Fibroblast of peridontal ligament (primary cell): ENCODE results near the gene GALNS.
"Not testable (repeated sequence)": the region's sequence is repeated elsewhere in the genome, so short reads cannot be mapped to it uniquely, and the experiment has no call there.

ENCODE experiments used
- DNase-seq: peaks from one replicate; pipeline ENCODE4 v3.0.0-alpha.2; 2010; ENCODE audit errors: extremely low read depth

The GALNS gene

DNA sequence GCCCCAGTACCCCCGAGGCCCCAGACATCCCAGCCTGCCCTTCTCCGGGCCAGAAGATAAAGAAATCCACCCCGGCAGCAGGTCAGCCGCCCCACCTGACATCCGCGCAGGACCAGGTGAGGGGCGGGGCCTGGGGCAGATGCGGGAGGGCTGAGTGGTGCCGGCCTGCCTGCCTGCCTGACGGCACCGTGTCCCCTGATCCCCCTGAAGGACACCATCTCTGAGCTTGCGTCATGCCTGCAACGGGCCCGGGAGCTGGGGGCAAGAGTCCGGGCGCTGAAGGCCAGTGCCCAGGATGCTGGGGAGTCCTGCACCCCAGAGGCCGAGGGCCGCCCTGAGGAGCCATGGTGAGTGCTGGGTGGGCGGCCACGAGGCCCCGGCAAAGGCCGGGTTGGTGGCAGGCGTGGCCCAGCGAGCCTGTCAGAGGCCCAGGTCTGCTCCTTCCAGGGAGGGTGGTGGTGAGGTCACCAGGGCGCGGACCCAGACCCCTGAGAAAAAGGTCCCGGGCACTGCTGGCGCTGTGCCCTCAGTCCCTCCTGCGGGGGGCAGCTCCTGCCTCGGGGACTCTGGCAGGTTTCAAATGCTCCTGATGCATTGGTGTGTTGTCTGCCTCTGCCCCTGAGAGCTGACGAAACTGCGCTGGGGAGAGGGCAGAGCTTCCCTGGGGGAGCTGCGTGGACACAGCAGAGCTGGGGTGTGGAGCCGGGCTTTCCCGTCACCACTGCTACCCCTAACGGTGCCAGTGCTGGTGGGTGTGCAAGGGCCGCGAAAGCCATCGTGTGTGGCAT lies 52.0 kb downstream of the GALNS start:
- no peak for DNase-seq

DNA sequence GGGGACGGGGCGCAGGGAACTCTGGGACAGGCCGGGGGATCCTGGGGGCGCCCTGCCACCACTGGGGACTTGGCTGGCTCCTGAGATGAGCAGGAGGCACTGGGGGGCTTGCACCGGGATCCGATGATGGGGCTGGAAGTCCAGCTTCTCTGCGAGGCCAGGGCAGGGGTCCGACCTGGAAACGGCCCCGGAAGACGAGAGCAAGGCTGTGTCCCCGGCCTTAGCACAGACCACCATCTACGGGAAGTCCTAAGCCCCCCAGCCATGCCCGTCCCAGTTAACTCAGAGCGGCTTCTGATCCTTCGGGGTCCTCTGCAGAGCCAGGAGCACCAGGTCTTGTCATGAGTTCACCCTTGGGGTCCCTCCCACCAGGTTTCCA lies 52.6 kb downstream of the GALNS start:
- DNase-seq, result no peak

GRCh38 chr16:88803264-88803987 lies 53.3 kb downstream of the GALNS start, which contains the start of gene CDT1:
CDT1 (plus strand) TSS chr16:88803789; CDS start chr16:88803832, 43 bp downstream.
- DNase-seq, result peak; percentile 67

GRCh38 chr16:88800277-88800592 lies 56.5 kb downstream of the GALNS start:
- no peak for DNase-seq

DNA sequence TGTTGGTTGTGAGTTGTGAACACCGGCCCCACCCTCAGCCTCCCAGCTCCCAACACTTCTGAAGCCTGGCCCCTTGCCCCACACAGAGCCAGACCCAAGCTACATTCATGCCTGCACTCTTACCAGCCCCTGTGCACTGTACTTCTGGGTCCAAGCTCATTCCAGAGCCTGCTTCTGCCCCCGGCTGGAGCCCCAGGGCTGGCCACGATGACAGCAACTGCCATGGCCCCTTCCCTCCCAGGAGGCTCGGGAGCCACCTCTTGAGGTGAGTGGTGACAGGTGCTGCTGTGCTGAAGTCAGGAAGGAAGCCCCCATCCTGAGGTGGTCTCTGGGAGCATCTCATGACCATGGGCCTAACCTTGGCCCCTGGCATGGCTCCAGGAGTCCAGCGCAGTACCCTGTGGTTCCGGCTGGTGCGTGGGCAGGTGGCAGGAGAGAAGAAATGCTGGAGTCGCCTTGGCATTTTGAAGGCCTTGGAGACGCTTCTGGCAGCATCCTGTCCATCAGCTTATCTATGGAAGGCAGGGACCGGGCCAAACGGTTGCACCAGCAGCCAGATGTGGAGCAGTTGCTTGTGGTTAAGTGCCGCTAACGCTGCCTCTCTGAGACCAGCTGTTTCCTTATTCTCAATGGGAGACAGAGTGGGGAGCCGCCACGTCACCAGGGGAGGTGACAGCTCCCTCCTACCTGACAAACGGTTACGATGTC lies 57.0 kb downstream of the GALNS start:
- DNase-seq, result no peak

GRCh38 chr16:88798772-88799455 lies 57.8 kb downstream of the GALNS start:
- no peak for DNase-seq

DNA sequence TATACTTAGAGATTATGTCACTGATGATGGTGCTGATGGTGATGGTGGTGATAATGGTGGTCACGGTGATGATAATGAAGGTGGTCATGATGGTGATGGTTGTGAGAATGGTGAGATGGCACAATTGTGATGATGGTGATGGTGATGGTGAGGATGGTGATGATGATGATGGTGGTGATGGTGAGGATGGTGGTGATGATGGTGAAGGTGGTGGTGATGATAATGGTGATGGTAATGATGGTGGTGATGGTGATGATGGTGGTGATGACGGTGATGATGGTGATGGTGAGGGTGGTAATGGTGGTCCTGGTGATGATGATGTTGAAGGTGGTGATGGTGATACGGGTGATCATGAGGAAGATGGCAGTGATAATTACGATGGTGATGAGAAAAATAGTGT lies 58.7 kb downstream of the GALNS start:
- no peak for DNase-seq

GRCh38 chr16:88796278-88796677 lies 60.5 kb downstream of the GALNS start:
- DNase-seq, result no peak

- DNase-seq, result no peak
These were observed 63.3 kb downstream of the GALNS start for GRCh38 chr16:88793251-88793954.

DNA sequence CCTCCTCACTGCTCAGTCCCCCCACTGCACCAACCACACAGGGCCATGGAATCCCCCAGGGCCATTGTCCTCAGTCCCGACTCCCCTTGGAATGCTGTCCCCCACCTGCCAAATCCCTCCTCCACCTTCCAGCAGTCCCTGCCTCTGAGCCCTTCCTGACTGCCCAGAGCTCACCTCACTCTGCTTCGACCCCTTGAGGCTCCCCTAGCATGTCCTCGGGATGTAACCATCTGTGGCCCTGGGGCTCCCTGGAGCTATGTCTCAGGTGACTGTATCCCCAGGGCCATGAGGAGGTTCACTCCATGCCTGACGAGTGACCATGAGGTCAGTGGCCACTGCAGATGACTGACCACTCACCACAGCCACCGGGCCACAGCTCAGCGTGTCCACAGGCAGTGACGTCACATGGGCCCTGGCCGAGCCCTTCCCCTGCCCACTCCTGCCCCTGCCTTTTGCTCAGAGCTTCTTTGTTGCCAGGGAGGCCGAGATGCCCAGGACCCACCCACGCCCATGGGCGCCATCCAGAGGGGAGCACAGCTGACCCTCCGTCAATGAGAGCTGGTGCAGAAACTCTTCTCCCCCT lies 64.0 kb downstream of the GALNS start:
- DNase-seq, result no peak

DNA sequence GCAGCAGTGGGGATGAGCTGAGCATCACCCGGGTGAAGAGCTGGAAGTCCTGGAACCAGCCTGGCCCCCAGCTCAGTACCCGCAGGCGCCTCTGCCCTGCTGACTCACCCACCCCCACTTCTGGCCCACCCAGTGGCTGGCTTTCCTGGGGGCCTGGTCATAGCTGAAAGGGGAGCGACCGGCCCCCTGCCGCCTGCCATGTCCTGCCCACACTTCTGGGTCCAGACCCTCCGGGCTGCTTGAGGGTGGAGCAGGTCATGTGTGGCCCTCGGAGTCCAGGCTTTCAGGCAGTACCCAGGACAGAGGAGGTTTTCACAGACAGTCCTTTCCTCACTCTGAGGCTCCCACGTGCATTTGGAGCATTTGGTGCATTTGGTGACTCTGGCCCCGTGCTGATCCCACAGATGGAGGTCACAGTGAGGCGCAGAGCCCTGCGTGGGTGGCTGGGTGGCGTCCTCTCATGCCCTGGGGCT lies 64.6 kb downstream of the GALNS start:
- no peak for DNase-seq

GRCh38 chr16:88790312-88791211 lies 66.2 kb downstream of the GALNS start:
- no peak for DNase-seq

- DNase-seq, result no peak
These were observed 67.2 kb downstream of the GALNS start for GRCh38 chr16:88789594-88789993.

DNA sequence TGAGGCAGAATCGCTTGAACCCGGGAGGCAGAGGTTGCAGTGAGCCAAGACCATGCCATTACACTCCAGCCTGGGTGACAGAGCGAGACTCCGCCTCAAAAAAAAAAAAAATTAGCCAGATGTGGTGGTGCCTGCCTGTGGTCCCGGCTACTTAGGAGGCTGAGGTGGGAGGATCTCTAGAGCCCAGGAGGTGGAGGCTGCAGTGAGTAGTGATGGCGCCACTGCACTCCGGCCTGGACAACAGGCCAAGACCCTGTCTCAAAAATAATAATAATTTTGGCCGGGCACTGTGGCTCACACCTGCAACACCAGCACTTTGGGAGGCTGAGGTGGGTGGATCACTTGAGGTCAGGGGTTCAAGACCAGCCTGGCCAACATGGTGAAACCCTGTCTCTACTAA lies 68.0 kb downstream of the GALNS start:
- DNase-seq, result not testable (repeated sequence)

DNA sequence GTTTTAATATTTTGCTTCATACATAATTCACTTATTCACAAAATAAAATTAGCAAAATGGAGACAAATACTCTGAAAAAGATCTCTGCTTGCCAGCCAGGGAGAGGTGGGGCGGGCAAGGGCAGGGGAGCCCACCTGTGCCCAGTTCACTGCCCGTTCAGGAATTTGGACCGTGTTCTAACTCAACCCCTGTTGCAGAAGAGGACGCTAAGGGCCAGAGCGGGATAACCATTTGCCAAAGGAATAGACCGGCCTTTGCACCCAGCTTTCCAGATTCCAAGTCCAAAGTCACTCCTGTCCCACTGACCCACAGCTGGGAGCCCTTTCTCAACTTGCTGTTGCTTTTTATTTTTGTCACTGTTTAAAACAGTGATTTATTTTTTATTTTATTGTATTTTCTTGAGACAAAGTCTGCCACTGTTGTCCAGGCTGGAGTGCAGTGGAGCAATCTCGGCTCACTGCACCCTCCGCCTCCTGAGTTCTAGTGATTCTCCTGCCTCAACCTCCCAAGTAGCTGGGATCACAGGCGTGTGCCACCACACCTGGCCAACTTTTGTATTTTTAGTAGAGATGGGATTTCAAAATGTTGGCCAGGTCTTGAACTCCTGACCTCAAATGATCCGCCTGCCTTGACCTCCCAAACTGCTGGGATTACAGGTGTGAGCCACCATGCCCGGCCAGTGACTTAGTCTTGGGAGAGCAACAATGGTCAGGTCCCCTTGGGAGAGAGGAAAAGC lies 69.0 kb downstream of the GALNS start:
- no peak for DNase-seq

GRCh38 chr16:88785106-88785924 lies 71.4 kb downstream of the GALNS start, which contains the start of gene PIEZO1:
PIEZO1 (minus strand) TSS chr16:88785220; CDS start chr16:88784964, 256 bp downstream.
- DNase-seq, result peak; percentile 53

DNA sequence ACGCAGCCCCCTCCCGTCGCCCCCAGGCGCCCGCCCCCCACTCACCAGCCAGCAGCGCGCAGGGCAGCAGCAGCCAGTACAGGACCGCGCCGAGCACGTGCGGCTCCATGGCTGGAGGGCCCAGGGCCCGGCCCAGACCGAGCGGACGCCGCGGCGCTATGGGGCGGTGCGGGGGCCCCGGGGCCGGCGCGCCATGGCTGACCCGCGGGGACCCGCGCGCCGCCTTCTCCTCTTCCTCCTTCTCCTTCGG lies 72.0 kb downstream of the GALNS start:
- no peak for DNase-seq

- DNase-seq, result peak; percentile 80
These were observed 72.5 kb downstream of the GALNS start for GRCh38 chr16:88784074-88784855.
